H1 (cell line): Measurements from ENCODE around the gene PAGE1. TPM values are rescaled to one million over a fixed set of nuclear protein-coding genes. Genes with fewer than 3 reads are reported as not detected.

Experiments
- ATF3 ChIP-seq: IDR thresholded peaks from 2 replicates; pipeline ENCODE4 v1.6.1; 2011; ENCODE audit warnings: low read depth, mild to moderate bottlenecking, low read length; ENCODE audit not compliant: insufficient read depth
- BRCA1 ChIP-seq: IDR thresholded peaks from 2 replicates; pipeline ENCODE4 v1.6.1; 2012; ENCODE audit warnings: low read depth, low read length, improper control_type of control experiment
- CHD1 ChIP-seq: IDR thresholded peaks from 2 replicates; pipeline ENCODE4 v1.6.1; 2012; ENCODE audit warnings: low read depth, low read length, improper control_type of control experiment
- EP300 ChIP-seq, 2 experiments: IDR thresholded peaks; 1 replicate in 1 of 2; 2 replicates in 1 of 2; pipeline ENCODE4 v1.6.1; 2011 to 2012; ENCODE audit warnings: low read depth in 2 of 2, low read length in 2 of 2, mild to moderate bottlenecking in 2 of 2, borderline replicate concordance in 1 of 2, inconsistent platforms in 1 of 2, moderate library complexity in 1 of 2
- JUN ChIP-seq: IDR thresholded peaks from 2 replicates; pipeline ENCODE4 v1.6.1; 2011; ENCODE audit warnings: low read depth, mild to moderate bottlenecking, improper control_type of control experiment, low read length
- NANOG ChIP-seq: IDR thresholded peaks from 2 replicates; pipeline ENCODE4 v1.6.1; 2011; ENCODE audit warnings: low read length, low read depth, mild to moderate bottlenecking, inconsistent platforms; ENCODE audit not compliant: insufficient read depth, poor library complexity, severe bottlenecking
- SP2 ChIP-seq: IDR thresholded peaks from 2 replicates; pipeline ENCODE4 v1.6.1; 2012; ENCODE audit warnings: mild to moderate bottlenecking, low read length, inconsistent platforms
- TEAD4 ChIP-seq: IDR thresholded peaks from 2 replicates; pipeline ENCODE4 v1.6.1; 2012; ENCODE audit warnings: low read depth, low read length, inconsistent platforms, mixed read lengths
- polyA plus RNA-seq, 7 experiments: library from polyadenylated mRNA; depleted of rRNA in 3 of 7; stranded (reverse) in 5 of 7; unstranded in 2 of 7; fragments of >200 nt in 5 of 7; fragments of 200-250 nt in 2 of 7; gene quantifications; 1 replicate in 5 of 7; 2 replicates in 1 of 7; 4 replicates in 1 of 7; pipeline versions ENCODE4 v1.2.1 to v1.2.3, GENCODE V29; 2011 to 2013; ENCODE audit warnings: missing spikeins in 2 of 7, mixed read lengths in 2 of 7
- total RNA-seq: library from RNA; stranded (reverse); fragmentation: NEBNext Ultra II Directional; extraction: Animal tissue kit (Norgen Biotek cat#: 25700); gene quantifications from 2 replicates; pipeline ENCODE4 v1.2.1, GENCODE V29; 2021

Gene PAGE1
- total and polyA plus RNA-seq, 2 of the 8 experiments (the other 6 are each of a cell fraction or from before 2014, with no cell fraction given) = not detected

GRCh38 chrX:49701933-49702332 is 6.1 kb upstream of the PAGE1 start (continued):
- no peak for TF ChIP-seq EP300 (IDR thresholded peaks at IDR 0.05; ENCODE audit: borderline replicate concordance in 1 of 2, low read depth in 2 of 2, low read length in 2 of 2)
- TF ChIP-seq CHD1 = no peak
- no peak for TF ChIP-seq JUN
- no peak for TF ChIP-seq ATF3
- TF ChIP-seq TEAD4 = no peak
- no peak for TF ChIP-seq NANOG
- TF ChIP-seq BRCA1 = no peak
- no peak for TF ChIP-seq SP2
